GM12878 (cell line): ENCODE results near the gene PCTP. TPM values are rescaled to one million over a fixed set of nuclear protein-coding genes. Genes with fewer than 3 reads are reported as not detected.

Experiments used
- ATAC-seq: fragments of 200-7000 bp; cut with Tn5 transposase; 3 replicates; pipeline ENCODE4 v1.9.1; 2020; ENCODE audit warnings: mild to moderate bottlenecking, moderate library complexity
- BruUV-seq: library from RNA; stranded (reverse); fragments of 400-500 nt; replicated peaks from 2 replicates; lab custom pipeline; 2021; lab: Mats Ljungman, UMichigan
- CTCF ChIA-PET: fragments of 300-600 bp; sonication (Branson Sonifier 250); formaldehyde crosslinking; extraction: SDS; loops from one replicate; lab custom pipeline; 2021; ENCODE audit warnings: inconsistent platforms; lab: Yijun Ruan, JAX
- POLR2A ChIA-PET: fragments of 350-600 bp; formaldehyde crosslinking; extraction: SDS; loops from one replicate; lab custom pipeline; 2021; ENCODE audit warnings: inconsistent platforms; lab: Charles Lee
- RAD21 ChIA-PET: fragments of 300-600 bp; sonication (Branson Sonifier 250); formaldehyde crosslinking; loops from one replicate; lab custom pipeline; 2023; ENCODE audit warnings: antibody characterized with exemption; ENCODE audit not compliant: unreplicated experiment; lab: Charles Lee
- SMC1A ChIA-PET: fragments of 300-600 bp; sonication (Branson Sonifier 250); formaldehyde crosslinking; loops from one replicate; lab custom pipeline; 2023; ENCODE audit not compliant: unreplicated experiment, uncharacterized antibody; lab: Charles Lee
- DNase-seq: peaks from one replicate; pipeline ENCODE4 v3.0.0-alpha.2; 2011; ENCODE audit warnings: low read depth, low spot score
- FAIRE-seq: peaks from 3 replicates; lab custom pipeline; 2011; peaks lifted over from hg19 to GRCh38; lab: Jason Lieb, UNC
- H2AFZ ChIP-seq: 2 replicates; pipeline ENCODE4 v1.6.0; 2011; ENCODE audit warnings: low read depth, low read length, control low read depth; ENCODE audit not compliant: control insufficient read depth
- H3K27ac ChIP-seq: 2 replicates; pipeline ENCODE4 v1.5.1; 2011; ENCODE audit warnings: control low read depth; ENCODE audit not compliant: control insufficient read depth, insufficient read depth
- H3K27me3 ChIP-seq, 2 experiments: replicated peaks in 1 of 2; 2 replicates each; pipeline versions ENCODE4 v1.6.0 to v1.6.1; 2011; ENCODE audit warnings: low read length in 1 of 2; ENCODE audit not compliant: control insufficient read depth in 2 of 2, insufficient read depth in 2 of 2
- H3K36me3 ChIP-seq, 2 experiments: 2 replicates each; pipeline ENCODE4 v1.5.1; 2011; ENCODE audit warnings: low read length in 1 of 2; ENCODE audit not compliant: control insufficient read depth in 2 of 2, insufficient read depth in 2 of 2
- H3K4me1 ChIP-seq: 2 replicates; pipeline ENCODE4 v1.6.1; 2011; ENCODE audit warnings: mild to moderate bottlenecking, low read length, moderate library complexity, mixed read lengths; ENCODE audit not compliant: control insufficient read depth, insufficient read depth
- H3K4me2 ChIP-seq: 2 replicates; pipeline ENCODE4 v1.6.0; 2011; ENCODE audit warnings: control low read depth; ENCODE audit not compliant: control insufficient read depth, insufficient read depth
- H3K4me3 ChIP-seq: fragments of 200-600 bp; sonication (generic); 2 replicates; pipeline ENCODE4 v1.5.1; 2016
- H3K79me2 ChIP-seq: 2 replicates; pipeline ENCODE4 v1.6.0; 2011; ENCODE audit warnings: low read length; ENCODE audit not compliant: control insufficient read depth, insufficient read depth
- H3K9ac ChIP-seq: 2 replicates; pipeline ENCODE4 v1.8.0; 2011; ENCODE audit warnings: low read length, control low read depth, mixed read lengths; ENCODE audit not compliant: control insufficient read depth, insufficient read depth
- H3K9me3 ChIP-seq: replicated peaks from 3 replicates; pipeline ENCODE4 v1.5.1; 2011; ENCODE audit warnings: mild to moderate bottlenecking, low read length; ENCODE audit not compliant: control insufficient read depth, insufficient read depth
- H4K20me1 ChIP-seq: 2 replicates; pipeline ENCODE4 v1.6.0; 2011; ENCODE audit not compliant: control insufficient read depth, insufficient read depth
- ATF7 ChIP-seq: fragments of 450-650 bp; IDR thresholded peaks from 2 replicates; pipeline ENCODE4 v1.6.1; 2016; ENCODE audit warnings: low read depth, mild to moderate bottlenecking
- EZH2 ChIP-seq: IDR thresholded peaks from 2 replicates; pipeline ENCODE4 v1.6.1; 2012; ENCODE audit warnings: low read depth, mild to moderate bottlenecking, control low read depth, inconsistent platforms, low read length, borderline replicate concordance; ENCODE audit not compliant: control insufficient read depth
- NFXL1 ChIP-seq: fragments of 450-650 bp; IDR thresholded peaks from 2 replicates; pipeline ENCODE4 v1.6.1; 2017; ENCODE audit warnings: antibody characterized with exemption, mild to moderate bottlenecking, borderline replicate concordance
- NR2C1 ChIP-seq: fragments of 450-650 bp; IDR thresholded peaks from 2 replicates; pipeline ENCODE4 v1.6.1; 2017; ENCODE audit warnings: antibody characterized with exemption, mild to moderate bottlenecking, moderate library complexity
- NR2C2 ChIP-seq: IDR thresholded peaks from 2 replicates; pipeline ENCODE4 v1.6.1; 2011; ENCODE audit warnings: borderline replicate concordance, low read depth; ENCODE audit not compliant: control insufficient read depth, insufficient read length
- PAX5 ChIP-seq: IDR thresholded peaks from 2 replicates; pipeline ENCODE4 v1.6.1; 2011; ENCODE audit warnings: low read depth, low read length, borderline replicate concordance
- PML ChIP-seq: IDR thresholded peaks from 2 replicates; pipeline ENCODE4 v1.6.1; 2012; ENCODE audit warnings: low read length, inconsistent platforms
- POU2F2 ChIP-seq: IDR thresholded peaks from 3 replicates; pipeline ENCODE4 v1.6.1; 2011; ENCODE audit warnings: low read depth, mild to moderate bottlenecking, low read length, borderline replicate concordance
- RAD51 ChIP-seq: fragments of 450-650 bp; IDR thresholded peaks from 2 replicates; pipeline ENCODE4 v1.6.1; 2016; ENCODE audit warnings: moderate library complexity, mild to moderate bottlenecking, inconsistent platforms
- RB1 ChIP-seq: fragments of 450-650 bp; formaldehyde crosslinking; IDR thresholded peaks from 2 replicates; pipeline ENCODE4 v1.6.1; 2017; ENCODE audit warnings: mild to moderate bottlenecking, borderline replicate concordance
- SMC3 ChIP-seq: IDR thresholded peaks from 2 replicates; pipeline ENCODE4 v1.6.1; 2011; ENCODE audit warnings: low read length, improper control_type of control experiment, borderline replicate concordance
- ZNF217 ChIP-seq: fragments of 450-650 bp; IDR thresholded peaks from 2 replicates; pipeline ENCODE4 v1.6.1; 2017; ENCODE audit warnings: antibody characterized with exemption, mild to moderate bottlenecking
- WGBS: methylation state at CpG from one replicate; pipeline ENCODE4 v1.1.6; 2016; ENCODE audit warnings: low lambda C conversion rate; ENCODE audit not compliant: insufficient replicate concordance, insufficient coverage; ENCODE audit errors: missing lambda C conversion rate; 5-methylcytosine and 5-hydroxymethylcytosine counted together
- in situ Hi-C: fragments of 300-500 bp; cut with MboI; formaldehyde crosslinking; loops from 9 replicates; pipeline ENCODE4 v1.14.3; 2018; ENCODE audit warnings: mixed read lengths
- intact Hi-C: fragments of 100-400 bp; cut with micrococcal nuclease; formaldehyde crosslinking; loops from one replicate; pipeline ENCODE4 v1.14.2; 2022; ENCODE audit not compliant: unreplicated experiment
- polyA plus RNA-seq, 11 experiments: library from polyadenylated mRNA; depleted of rRNA in 4 of 11; unstranded in 6 of 11; stranded (reverse) in 5 of 11; fragments of >200 nt; fragmentation: Nextera tagmentation in 4 of 11; fragmentation: Illumina TruSeq in 1 of 11; extraction: Ambion mirVana in 4 of 11; extraction: Trizol in 1 of 11; gene quantifications; 1 replicate in 1 of 11; 2 replicates in 10 of 11; pipeline versions ENCODE4 v1.2.1 to v1.2.3, GENCODE V29; 2011 to 2016; ENCODE audit warnings: inconsistent platforms in 2 of 11, missing spikeins in 2 of 11, low read depth in 1 of 11
- total RNA-seq, 4 experiments: library from RNA; depleted of rRNA in 3 of 4; stranded (reverse); fragments of >200 nt in 3 of 4; fragmentation: Illumina TruSeq in 1 of 4; extraction: Trizol in 1 of 4; gene quantifications; 2 replicates each; pipeline versions ENCODE4 v1.2.1 to v1.2.3, GENCODE V29; 2013 to 2021
- TF ChIP-seq, protein P1 (sequence below): IDR thresholded peaks from 2 replicates; pipeline ENCODE4 v1.6.1; 2012; ENCODE audit warnings: low read depth, low read length, improper control_type of control experiment
- TF ChIP-seq, protein P2 (sequence below), 3 experiments: IDR thresholded peaks in 2 of 3; conservative IDR thresholded peaks in 1 of 3; 2 replicates each; pipeline ENCODE4 v1.5.1; 2011; ENCODE audit warnings: low read depth in 3 of 3, low read length in 3 of 3, mild to moderate bottlenecking in 3 of 3, control low read depth in 2 of 3, moderate library complexity in 2 of 3, inconsistent platforms in 1 of 3, mixed read lengths in 1 of 3; ENCODE audit not compliant: control insufficient read depth in 2 of 3, insufficient read depth in 1 of 3; ENCODE audit errors: extremely low read depth in 1 of 3
- TF ChIP-seq, protein P3 (sequence below): IDR thresholded peaks from 2 replicates; pipeline ENCODE4 v1.6.1; 2011; ENCODE audit warnings: low read depth, mild to moderate bottlenecking, low read length, moderate library complexity, borderline replicate concordance; ENCODE audit errors: extremely low read depth
- TF ChIP-seq, protein P4 (sequence below): fragments of 450-650 bp; IDR thresholded peaks from 2 replicates; pipeline ENCODE4 v1.6.1; 2014; ENCODE audit warnings: mild to moderate bottlenecking
- TF ChIP-seq, protein P5 (sequence below): fragments of 450-650 bp; IDR thresholded peaks from 2 replicates; pipeline ENCODE4 v1.6.1; 2017; ENCODE audit warnings: mild to moderate bottlenecking

PCTP gene
- total and polyA plus RNA-seq, 10 of the 15 experiments (the other 5 are each of a cell fraction or from before 2014, with no cell fraction given): 1.4 to 26.8 (median 3.7) TPM

DNA sequence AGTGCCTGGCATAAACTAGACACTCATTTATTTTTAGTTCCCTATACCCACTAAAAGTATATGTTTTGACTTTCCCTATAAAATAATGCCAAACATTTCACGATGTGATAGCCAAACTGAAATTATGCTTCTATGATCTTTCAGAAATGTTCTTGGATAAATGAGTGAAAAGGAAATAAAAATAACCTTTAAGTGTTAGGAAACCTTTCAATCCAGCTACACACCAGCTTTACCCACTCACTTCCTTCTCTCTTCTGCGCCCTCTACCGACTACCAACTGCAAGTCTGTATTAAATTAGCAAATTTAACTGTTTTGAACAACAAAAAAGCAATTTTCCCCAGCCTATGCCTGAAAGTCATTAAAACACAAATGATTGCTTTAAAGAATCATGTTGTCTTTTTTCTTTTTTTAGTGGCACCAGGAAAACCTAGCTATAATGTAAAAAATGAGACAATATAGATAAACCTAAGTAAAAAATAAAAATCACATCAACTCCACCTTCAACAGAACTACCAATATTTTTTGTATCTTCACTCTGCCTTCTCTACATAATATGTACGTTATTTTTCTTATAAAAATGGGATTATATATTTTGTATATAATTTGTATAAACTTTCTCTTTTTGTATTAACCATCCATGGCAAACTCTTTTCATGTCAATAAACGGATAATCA is 15.0 kb upstream of the PCTP start:
- no peaks in the 10 kb centered on the region for H3K79me2 ChIP-seq
- no peaks in the 10 kb centered on the region for H3K36me3 ChIP-seq
- H4K20me1 ChIP-seq: no peaks in the 10 kb centered on the region
- intact Hi-C loops (no loop called here), in situ Hi-C loops (no loop called here)
- H2AFZ ChIP-seq: no peak overlapping the region
- RAD21 ChIA-PET: no interaction called here
- DNase-seq (no peak), FAIRE-seq (peak; percentile 41), ATAC-seq (peak; percentile 69)
- H3K4me1 ChIP-seq: no peaks in the 10 kb centered on the region; the same call in 1 of the 2 replicates
- BruUV-seq: no TSS peak
- no peak overlapping the region for H3K4me2 ChIP-seq
- no peak overlapping the region for H3K9ac ChIP-seq
- SMC1A ChIA-PET: interaction anchor here (0.7 to 2.3 kb wide), 3 partner anchors 14 to 210 kb away, joined by 3 to 8 read pairs (median 4); partner anchors contain the start of gene TMEM100
- CTCF ChIA-PET: interaction anchor here (0.7 to 4.5 kb wide), 17 partner anchors 12 to 386 kb away, joined by 3 to 30 read pairs (median 5); partner anchors contain the start of genes PCTP and TMEM100
- H3K27me3 ChIP-seq: no peaks in the 10 kb centered on the region; a peak in 1 of 4 replicates
- no peak overlapping the region for H3K27ac ChIP-seq
- no peak overlapping the region for H3K4me3 ChIP-seq
- no peaks in the 10 kb centered on the region for H3K9me3 ChIP-seq
- POLR2A ChIA-PET: interaction anchor here (0.5 kb wide), 1 partner anchor 1863 kb away, joined by 3 read pairs; no protein-coding TSS in a partner anchor
- WGBS: 14% methylated on average over 5 of the region's 5 CpGs
- TF ChIP-seq, protein P1, sequence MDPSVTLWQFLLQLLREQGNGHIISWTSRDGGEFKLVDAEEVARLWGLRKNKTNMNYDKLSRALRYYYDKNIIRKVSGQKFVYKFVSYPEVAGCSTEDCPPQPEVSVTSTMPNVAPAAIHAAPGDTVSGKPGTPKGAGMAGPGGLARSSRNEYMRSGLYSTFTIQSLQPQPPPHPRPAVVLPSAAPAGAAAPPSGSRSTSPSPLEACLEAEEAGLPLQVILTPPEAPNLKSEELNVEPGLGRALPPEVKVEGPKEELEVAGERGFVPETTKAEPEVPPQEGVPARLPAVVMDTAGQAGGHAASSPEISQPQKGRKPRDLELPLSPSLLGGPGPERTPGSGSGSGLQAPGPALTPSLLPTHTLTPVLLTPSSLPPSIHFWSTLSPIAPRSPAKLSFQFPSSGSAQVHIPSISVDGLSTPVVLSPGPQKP: no peak
- peak; percentile 41; the same call in 1 of the 2 replicates for TF ChIP-seq SMC3
- no peak for TF ChIP-seq RAD51
- no peak for TF ChIP-seq NR2C2
- TF ChIP-seq, protein P2, sequence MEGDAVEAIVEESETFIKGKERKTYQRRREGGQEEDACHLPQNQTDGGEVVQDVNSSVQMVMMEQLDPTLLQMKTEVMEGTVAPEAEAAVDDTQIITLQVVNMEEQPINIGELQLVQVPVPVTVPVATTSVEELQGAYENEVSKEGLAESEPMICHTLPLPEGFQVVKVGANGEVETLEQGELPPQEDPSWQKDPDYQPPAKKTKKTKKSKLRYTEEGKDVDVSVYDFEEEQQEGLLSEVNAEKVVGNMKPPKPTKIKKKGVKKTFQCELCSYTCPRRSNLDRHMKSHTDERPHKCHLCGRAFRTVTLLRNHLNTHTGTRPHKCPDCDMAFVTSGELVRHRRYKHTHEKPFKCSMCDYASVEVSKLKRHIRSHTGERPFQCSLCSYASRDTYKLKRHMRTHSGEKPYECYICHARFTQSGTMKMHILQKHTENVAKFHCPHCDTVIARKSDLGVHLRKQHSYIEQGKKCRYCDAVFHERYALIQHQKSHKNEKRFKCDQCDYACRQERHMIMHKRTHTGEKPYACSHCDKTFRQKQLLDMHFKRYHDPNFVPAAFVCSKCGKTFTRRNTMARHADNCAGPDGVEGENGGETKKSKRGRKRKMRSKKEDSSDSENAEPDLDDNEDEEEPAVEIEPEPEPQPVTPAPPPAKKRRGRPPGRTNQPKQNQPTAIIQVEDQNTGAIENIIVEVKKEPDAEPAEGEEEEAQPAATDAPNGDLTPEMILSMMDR (IDR thresholded peaks at IDR 0.05 in 2 of 3, conservative IDR thresholded peaks at IDR 0.05 in 1 of 3; ENCODE audit: control insufficient read depth in 2 of 3, extremely low read depth in 1 of 3, insufficient read depth in 1 of 3, low read depth in 3 of 3, low read length in 3 of 3): peak; percentile 59 to 67 (median 63)
- TF ChIP-seq, protein P3, sequence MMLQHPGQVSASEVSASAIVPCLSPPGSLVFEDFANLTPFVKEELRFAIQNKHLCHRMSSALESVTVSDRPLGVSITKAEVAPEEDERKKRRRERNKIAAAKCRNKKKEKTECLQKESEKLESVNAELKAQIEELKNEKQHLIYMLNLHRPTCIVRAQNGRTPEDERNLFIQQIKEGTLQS: no peak
- no peak for TF ChIP-seq NR2C1
- TF ChIP-seq ZNF217: no peak
- TF ChIP-seq PML: no peak
- TF ChIP-seq, protein P4, sequence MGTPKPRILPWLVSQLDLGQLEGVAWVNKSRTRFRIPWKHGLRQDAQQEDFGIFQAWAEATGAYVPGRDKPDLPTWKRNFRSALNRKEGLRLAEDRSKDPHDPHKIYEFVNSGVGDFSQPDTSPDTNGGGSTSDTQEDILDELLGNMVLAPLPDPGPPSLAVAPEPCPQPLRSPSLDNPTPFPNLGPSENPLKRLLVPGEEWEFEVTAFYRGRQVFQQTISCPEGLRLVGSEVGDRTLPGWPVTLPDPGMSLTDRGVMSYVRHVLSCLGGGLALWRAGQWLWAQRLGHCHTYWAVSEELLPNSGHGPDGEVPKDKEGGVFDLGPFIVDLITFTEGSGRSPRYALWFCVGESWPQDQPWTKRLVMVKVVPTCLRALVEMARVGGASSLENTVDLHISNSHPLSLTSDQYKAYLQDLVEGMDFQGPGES: no peak
- TF ChIP-seq RB1: no peak
- no peak for TF ChIP-seq EZH2
- TF ChIP-seq NFXL1: no peak
- TF ChIP-seq POU2F2: no peak
- TF ChIP-seq, protein P5, sequence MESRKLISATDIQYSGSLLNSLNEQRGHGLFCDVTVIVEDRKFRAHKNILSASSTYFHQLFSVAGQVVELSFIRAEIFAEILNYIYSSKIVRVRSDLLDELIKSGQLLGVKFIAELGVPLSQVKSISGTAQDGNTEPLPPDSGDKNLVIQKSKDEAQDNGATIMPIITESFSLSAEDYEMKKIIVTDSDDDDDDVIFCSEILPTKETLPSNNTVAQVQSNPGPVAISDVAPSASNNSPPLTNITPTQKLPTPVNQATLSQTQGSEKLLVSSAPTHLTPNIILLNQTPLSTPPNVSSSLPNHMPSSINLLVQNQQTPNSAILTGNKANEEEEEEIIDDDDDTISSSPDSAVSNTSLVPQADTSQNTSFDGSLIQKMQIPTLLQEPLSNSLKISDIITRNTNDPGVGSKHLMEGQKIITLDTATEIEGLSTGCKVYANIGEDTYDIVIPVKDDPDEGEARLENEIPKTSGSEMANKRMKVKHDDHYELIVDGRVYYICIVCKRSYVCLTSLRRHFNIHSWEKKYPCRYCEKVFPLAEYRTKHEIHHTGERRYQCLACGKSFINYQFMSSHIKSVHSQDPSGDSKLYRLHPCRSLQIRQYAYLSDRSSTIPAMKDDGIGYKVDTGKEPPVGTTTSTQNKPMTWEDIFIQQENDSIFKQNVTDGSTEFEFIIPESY: no peak
- TF ChIP-seq ATF7: no peak
- no peak for TF ChIP-seq PAX5
